ENCODE measurements around the gene CHORDC1. TPM values are rescaled to one million over a fixed set of nuclear protein-coding genes. Genes with fewer than 3 reads are reported as not detected.

CHORDC1 gene
- total and polyA plus RNA-seq, 2 of the 13 experiments (the other 11 are each of a cell fraction or from before 2014, with no cell fraction given): 19.1 to 73.5 TPM

DNA sequence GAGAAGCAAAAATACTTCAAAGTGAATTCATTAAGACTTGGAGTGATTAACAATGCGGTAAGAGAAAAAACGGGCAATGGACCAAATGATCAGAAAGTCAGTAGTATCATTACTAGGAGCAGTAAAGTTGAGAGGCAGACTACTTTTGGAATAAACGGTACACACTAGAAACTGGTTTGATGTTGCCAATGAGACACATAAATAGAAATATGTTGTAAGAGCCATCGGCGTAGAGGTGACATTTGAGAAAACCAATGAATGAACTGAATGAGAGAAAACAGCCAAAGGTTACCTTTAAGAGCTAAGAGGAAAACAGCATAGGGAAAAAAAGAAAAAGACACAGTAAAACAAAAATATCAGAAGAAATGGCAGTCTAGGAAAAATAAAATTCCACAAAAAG lies 6.2 kb downstream of the CHORDC1 start:
- Histone ChIP-seq H3K9ac (ENCODE audit: insufficient read depth, low read depth, low read length) (no peak overlapping the region), H3K27me3 (ENCODE audit: control insufficient read depth in 1 of 2, insufficient read depth in 2 of 2, low read length in 2 of 2) (no peaks in the 10 kb centered on the region), H3K4me2 (ENCODE audit: low read depth, low read length) (no peak overlapping the region), H3K4me3 (replicated peaks in 1 of 3; ENCODE audit: insufficient read depth in 1 of 3, low read depth in 2 of 3, low read length in 3 of 3) (no peak overlapping the region), H3K9me3 (ENCODE audit: low read length) (no peaks in the 10 kb centered on the region), H2AFZ (ENCODE audit: low read length) (no peak overlapping the region), H3K27ac (ENCODE audit: extremely low read length, insufficient read depth, low read length) (no peak overlapping the region), H4K20me1 (ENCODE audit: insufficient read depth, low read length) (peaks cover 20% of the 10 kb centered on the region), H3K36me3 (replicated peaks in 1 of 2; ENCODE audit: control insufficient read depth in 1 of 2, insufficient read depth in 2 of 2, low read length in 2 of 2) (peaks cover 3 to 36% of the 10 kb centered on the region in 2 experiments; a peak in 4 of 5 replicates), H3K79me2 (ENCODE audit: insufficient read depth, low read length) (peaks cover 70% of the 10 kb centered on the region), H3K4me1 (ENCODE audit: insufficient read depth, low read length) (peaks cover 27% of the 10 kb centered on the region)
- POLR2A ChIA-PET: no interaction called here
- in situ Hi-C loops (cut with HindIII; ENCODE audit: extremely low pct_ligation_motif_present, low pct_unique_long_range_greater_than_20kb) (no loop called here), intact Hi-C loops (cut with micrococcal nuclease; ENCODE audit: unreplicated experiment) (no loop called here)
- WGBS (ENCODE audit: low lambda C conversion rate): 96% methylated on average over 5 of the region's 5 CpGs
- CTCF ChIA-PET (ENCODE audit: low intra/inter-chr PET ratio, low total read pairs): no interaction called here
- ATAC-seq (no peak), DNase-seq (ENCODE audit: low spot score) (no peak), FAIRE-seq (no peak)
- TF ChIP-seq PCBP2 (optimal IDR thresholded peaks at IDR 0.05; ENCODE audit: low read depth, low read length, poor library complexity, severe bottlenecking): no peak
- TF ChIP-seq ZNF766 (CRISPR knock-in tag; IDR thresholded peaks at IDR 0.05; ENCODE audit: borderline replicate concordance): no peak
- no peak for TF ChIP-seq TBL1XR1 (IDR thresholded peaks at IDR 0.05; ENCODE audit: borderline replicate concordance, low read length, partially characterized antibody)
- no TSS peak for BruUV-seq (replicated peaks)

DNA sequence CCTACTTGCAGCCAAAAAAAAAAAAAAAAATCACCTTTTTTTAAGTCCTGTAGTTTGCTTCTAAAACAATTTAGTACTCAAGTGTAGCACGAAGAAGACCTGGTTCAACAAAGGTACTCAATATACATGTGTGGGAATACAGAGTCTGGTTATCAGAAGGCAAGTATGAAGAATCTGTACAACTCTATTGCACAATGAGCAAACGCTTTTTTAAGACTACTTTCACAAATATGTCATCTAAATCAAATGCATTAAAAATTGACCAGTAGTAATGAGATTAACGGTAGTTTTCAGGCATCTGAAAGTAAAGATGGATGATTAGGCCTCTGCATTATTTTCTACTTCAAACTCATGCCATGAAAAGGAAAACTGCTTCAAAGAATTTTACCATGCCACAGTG lies 9.5 kb downstream of the CHORDC1 start:
- POLR2A ChIA-PET: no interaction called here

More for the DNA sequence above, 9.5 kb downstream of the CHORDC1 start:
- no peak for TF ChIP-seq PAF1 (CRISPR knock-in tag; IDR thresholded peaks at IDR 0.05)
- peak; percentile 61 for TF ChIP-seq CEBPB (IDR thresholded peaks at IDR 0.05; ENCODE audit: borderline replicate concordance, low read depth, low read length)
- no peak for TF ChIP-seq PHF5A (CRISPR knock-in tag; IDR thresholded peaks at IDR 0.05; ENCODE audit: low read depth, unreplicated experiment)
- no peak for TF ChIP-seq NFYC (CRISPR knock-in tag; IDR thresholded peaks at IDR 0.05)
- no peak for TF ChIP-seq PRPF4 (IDR thresholded peaks at IDR 0.05; ENCODE audit: low read depth, low read length, poor library complexity, severe bottlenecking)
- TF ChIP-seq, protein P1, sequence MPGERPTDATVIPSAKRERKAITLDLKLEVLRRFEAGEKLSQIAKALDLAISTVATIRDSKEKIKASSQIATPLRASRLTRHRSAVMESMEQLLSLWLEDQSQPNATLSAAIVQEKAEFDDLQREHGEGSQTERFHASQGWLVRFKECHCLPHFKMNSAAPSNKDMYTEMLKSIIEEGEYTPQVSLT (CRISPR knock-in tag; IDR thresholded peaks at IDR 0.05; ENCODE audit: borderline replicate concordance, low read depth): no peak
- TF ChIP-seq SIN3A (IDR thresholded peaks at IDR 0.05; ENCODE audit: borderline replicate concordance, low read depth, low read length): no peak
- TF ChIP-seq KDM6A (CRISPR knock-in tag; IDR thresholded peaks at IDR 0.05; ENCODE audit: low read depth): no peak
- no peaks in the 10 kb centered on the region for H4K20me1 ChIP-seq (ENCODE audit: insufficient read depth, low read length)
- BruUV-seq (replicated peaks): no TSS peak
- no peaks in the 10 kb centered on the region for H3K27me3 ChIP-seq (ENCODE audit: control insufficient read depth in 1 of 2, insufficient read depth in 2 of 2, low read length in 2 of 2)
- H3K4me1 ChIP-seq (ENCODE audit: insufficient read depth, low read length): no peaks in the 10 kb centered on the region
- 93% methylated on average over 3 of the region's 3 CpGs for WGBS (ENCODE audit: low lambda C conversion rate)
- no peak overlapping the region for H3K4me2 ChIP-seq (ENCODE audit: low read depth, low read length)
- peaks cover 8 to 57% of the 10 kb centered on the region in 2 experiments for H3K36me3 ChIP-seq (replicated peaks in 1 of 2; ENCODE audit: control insufficient read depth in 1 of 2, insufficient read depth in 2 of 2, low read length in 2 of 2)
- H3K4me3 ChIP-seq (replicated peaks in 1 of 3; ENCODE audit: insufficient read depth in 1 of 3, low read depth in 2 of 3, low read length in 3 of 3): no peak overlapping the region
- no peaks in the 10 kb centered on the region for H3K9me3 ChIP-seq (ENCODE audit: low read length)
- intact Hi-C loops (cut with micrococcal nuclease; ENCODE audit: unreplicated experiment): no loop called here
- in situ Hi-C loops (cut with HindIII; ENCODE audit: extremely low pct_ligation_motif_present, low pct_unique_long_range_greater_than_20kb): no loop called here
- ATAC-seq (no peak), FAIRE-seq (no peak), DNase-seq (ENCODE audit: low spot score) (no peak)
- peaks cover 40% of the 10 kb centered on the region for H3K79me2 ChIP-seq (ENCODE audit: insufficient read depth, low read length)
- H3K27ac ChIP-seq (ENCODE audit: extremely low read length, insufficient read depth, low read length): no peak overlapping the region
- H2AFZ ChIP-seq (ENCODE audit: low read length): no peak overlapping the region
- CTCF ChIA-PET (ENCODE audit: low intra/inter-chr PET ratio, low total read pairs): no interaction called here
- H3K9ac ChIP-seq (ENCODE audit: insufficient read depth, low read depth, low read length): no peak overlapping the region
